Spleen (tissue), 11 donors: ENCODE results near the gene EFCAB13. TPM values are rescaled to one million over a fixed set of nuclear protein-coding genes. Genes with fewer than 3 reads are reported as not detected.

Experiments
- DNase-seq: peaks from one replicate; pipeline ENCODE4 v3.0.0-alpha.2; 2020
- H3K27ac ChIP-seq, 8 donors: fragments of 200-600 bp; sonication (generic) in 7 of 8; 1 replicate in 4 of 8; 2 replicates in 4 of 8; pipeline versions ENCODE4 v1.5.0 to v1.8.0; 2016 to 2021; ENCODE audit warnings: inconsistent platforms in 4 of 8, mild to moderate bottlenecking in 4 of 8, moderate library complexity in 1 of 8
- H3K27me3 ChIP-seq, 7 donors: fragments of 200-600 bp; sonication (generic) in 6 of 7; replicated peaks in 1 of 7; 1 replicate in 4 of 7; 2 replicates in 3 of 7; pipeline versions ENCODE4 v1.5.0 to v1.8.0; 2016 to 2021; ENCODE audit warnings: inconsistent platforms in 3 of 7, mild to moderate bottlenecking in 1 of 7
- H3K36me3 ChIP-seq, 6 donors: fragments of 200-600 bp; sonication (generic) in 5 of 6; 1 replicate in 4 of 6; 2 replicates in 2 of 6; pipeline versions ENCODE4 v1.5.0 to v1.8.0; 2016 to 2021; ENCODE audit warnings: inconsistent platforms in 2 of 6
- H3K4me1 ChIP-seq, 6 donors: fragments of 200-600 bp; sonication (generic) in 5 of 6; 1 replicate in 3 of 6; 2 replicates in 3 of 6; pipeline versions ENCODE4 v1.5.0 to v1.8.0; 2016 to 2021; ENCODE audit warnings: inconsistent platforms in 3 of 6
- H3K4me3 ChIP-seq, 8 donors: fragments of 200-600 bp; sonication (generic) in 7 of 8; 1 replicate in 4 of 8; 2 replicates in 4 of 8; pipeline versions ENCODE4 v1.5.0 to v1.8.0; 2016 to 2021; ENCODE audit warnings: inconsistent platforms in 4 of 8, mild to moderate bottlenecking in 4 of 8, moderate library complexity in 2 of 8
- H3K9me3 ChIP-seq, 8 donors: fragments of 200-600 bp; sonication (generic) in 7 of 8; 1 replicate in 4 of 8; 2 replicates in 4 of 8; pipeline versions ENCODE4 v1.5.0 to v1.8.0; 2016 to 2021; ENCODE audit warnings: inconsistent platforms in 4 of 8
- CTCF ChIP-seq, 11 experiments: fragments of 200-600 bp in 7 of 11; fragments of 450-650 bp in 4 of 11; sonication (generic) in 4 of 11; IDR thresholded peaks in 8 of 11; conservative IDR thresholded peaks in 3 of 11; 1 replicate in 7 of 11; 2 replicates in 4 of 11; pipeline versions ENCODE4 v1.4.0 to v1.8.0; 2016 to 2021; ENCODE audit warnings: antibody characterized with exemption in 11 of 11, inconsistent platforms in 4 of 11, mild to moderate bottlenecking in 1 of 11
- POLR2A ChIP-seq, 3 donors: fragments of 450-650 bp; IDR thresholded peaks; one replicate each; pipeline ENCODE4 v1.5.1; 2017; ENCODE audit warnings: antibody characterized with exemption in 3 of 3, mild to moderate bottlenecking in 1 of 3
- POLR2AphosphoS5 ChIP-seq, 3 donors: sonication (generic); formaldehyde crosslinking; IDR thresholded peaks; one replicate each; pipeline ENCODE4 v1.5.1; 2017; ENCODE audit warnings: antibody characterized with exemption in 3 of 3
- WGBS, 5 donors: extraction: QIAGEN DNeasy Blood & Tissue Kit in 3 of 5; methylation state at CpG; one replicate each; pipeline versions ENCODE4 v1.1.5 to v1.1.7; 2013 to 2018; 5-methylcytosine and 5-hydroxymethylcytosine counted together
- intact Hi-C: fragments of 100-400 bp; cut with DNase I; formaldehyde crosslinking; loops from one replicate; pipeline ENCODE4 v1.15.0; 2023; ENCODE audit warnings: low total_unique reads
- polyA plus RNA-seq, 3 donors: library from polyadenylated mRNA; stranded (reverse); fragments of 200-250 nt; gene quantifications; one replicate each; pipeline ENCODE4 v1.2.1, GENCODE V29; 2013
- total RNA-seq, 7 donors: library from RNA; depleted of rRNA in 3 of 7; stranded (reverse); fragments of >200 nt in 3 of 7; fragmentation: NEBNext Ultra II Directional in 4 of 7; extraction: Animal tissue kit (Norgen Biotek cat#: 25700) in 4 of 7; gene quantifications; one replicate each; pipeline versions ENCODE4 v1.1.0 to v1.2.1, GENCODE V29; 2016 to 2021
- donor health status: healthy with polysubstance abuse.
- donor health status: DM: no; HTN: no; CAD: no; lungs with moderate emphysema.
- donor health status: DM: no; HTN: no; CAD: no.
- donor health status: Bipolar disorder and iron deficiency.
- donor health status: healthy.
- donor health status: DM: no; HTN: no; CAD: no.
- donor health status: DM: yes; HTN: yes; CAD: no.

The EFCAB13 gene
- total and polyA plus RNA-seq, 10 donors: 1.4 to 18.6 (median 12.4) TPM

- DNase-seq: no peak
- Histone ChIP-seq H3K4me1 (peaks cover 0 to 5% (median 3%) of the 10 kb centered on the region in 6 donors), H3K9me3 (peaks cover 0 to 16% (median 5%) of the 10 kb centered on the region in 8 donors), H3K4me3 (no peak overlapping the region), H3K27ac (no peak overlapping the region), H3K36me3 (peaks cover 0 to 11% (median 0%) of the 10 kb centered on the region in 6 donors), H3K27me3 (no peaks in the 10 kb centered on the region)
- intact Hi-C loops: no loop called here
- WGBS, 5 donors: 74 to 93% (median 91%) methylated on average over 10 to 13 of the region's 13 CpGs
- no peak for TF ChIP-seq POLR2A (IDR thresholded peaks at IDR 0.05)
- TF ChIP-seq POLR2AphosphoS5 (IDR thresholded peaks at IDR 0.05): no peak
- no peak for TF ChIP-seq CTCF (IDR thresholded peaks at IDR 0.05 in 8 of 11, conservative IDR thresholded peaks at IDR 0.05 in 3 of 11)
Observed at GRCh38 chr17:47299239-47299910, 24.4 kb upstream of the EFCAB13 start.

DNA sequence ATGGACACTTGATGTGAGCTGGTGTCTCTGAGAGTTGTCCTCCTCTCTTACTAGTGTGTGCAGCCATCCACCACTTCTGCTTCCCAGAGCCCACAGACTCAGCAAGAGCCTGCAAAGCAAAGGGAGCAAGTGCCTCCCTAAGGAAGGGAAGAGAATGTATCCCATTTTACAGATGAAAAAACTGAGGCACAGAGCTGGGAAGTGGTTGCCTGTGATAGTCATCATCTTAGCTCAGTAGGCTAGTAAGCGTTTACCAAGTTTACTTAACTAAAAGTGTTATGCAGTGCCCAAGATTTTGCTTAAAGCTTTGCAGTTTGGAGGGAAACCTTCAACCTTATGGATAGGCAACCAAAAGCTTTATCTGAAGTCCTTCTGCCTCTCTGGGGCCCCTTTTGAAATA, 23.0 kb upstream of the EFCAB13 start:
- no peaks in the 10 kb centered on the region for H3K27me3 ChIP-seq
- H3K4me1 ChIP-seq: peaks cover 0 to 10% (median 4%) of the 10 kb centered on the region in 6 donors
- intact Hi-C loops: no loop called here
- H3K9me3 ChIP-seq: peaks cover 0 to 16% (median 5%) of the 10 kb centered on the region in 8 donors
- TF ChIP-seq POLR2AphosphoS5 (IDR thresholded peaks at IDR 0.05) (no peak), CTCF (IDR thresholded peaks at IDR 0.05 in 8 of 11, conservative IDR thresholded peaks at IDR 0.05 in 3 of 11) (no peak)
- WGBS, 5 donors: 89 to 97% (median 92%) methylated on average over 1 of the region's 1 CpG
- H3K4me3 ChIP-seq: no peak overlapping the region
- H3K27ac ChIP-seq: no peak overlapping the region
- no peak for DNase-seq
- peaks cover 0 to 11% (median 0%) of the 10 kb centered on the region in 6 donors for H3K36me3 ChIP-seq

GRCh38 chr17:47301161-47301560, 22.6 kb upstream of the EFCAB13 start:
- whole genome bisulfite sequencing, 5 donors: 68 to 92% (median 81%) methylated on average over 3 of the region's 3 CpGs
- TF ChIP-seq CTCF (IDR thresholded peaks at IDR 0.05 in 8 of 11, conservative IDR thresholded peaks at IDR 0.05 in 3 of 11): no peak
- no peak for TF ChIP-seq POLR2AphosphoS5 (IDR thresholded peaks at IDR 0.05)
- TF ChIP-seq POLR2A (IDR thresholded peaks at IDR 0.05): no peak
- peaks cover 0 to 14% (median 5%) of the 10 kb centered on the region in 6 donors for H3K4me1 ChIP-seq
- intact Hi-C loops: no loop called here
- H3K9me3 ChIP-seq: peaks cover 0 to 16% (median 5%) of the 10 kb centered on the region in 8 donors
- no peaks in the 10 kb centered on the region for H3K27me3 ChIP-seq
- H3K4me3 ChIP-seq: no peak overlapping the region
- no peak overlapping the region for H3K27ac ChIP-seq
- DNase-seq: no peak
- peaks cover 0 to 11% (median 0%) of the 10 kb centered on the region in 6 donors for H3K36me3 ChIP-seq

- H3K4me3 ChIP-seq: no peak overlapping the region
- intact Hi-C loops: no loop called here
- H3K4me1 ChIP-seq: peaks cover 0 to 16% (median 6%) of the 10 kb centered on the region in 6 donors
- TF ChIP-seq POLR2A (IDR thresholded peaks at IDR 0.05) (no peak), POLR2AphosphoS5 (IDR thresholded peaks at IDR 0.05) (no peak), CTCF (IDR thresholded peaks at IDR 0.05 in 8 of 11, conservative IDR thresholded peaks at IDR 0.05 in 3 of 11) (no peak)
- H3K9me3 ChIP-seq: peaks cover 0 to 16% (median 5%) of the 10 kb centered on the region in 8 donors
- no peaks in the 10 kb centered on the region for H3K27me3 ChIP-seq
- H3K36me3 ChIP-seq: peaks cover 0 to 11% (median 0%) of the 10 kb centered on the region in 6 donors
- no peak overlapping the region for H3K27ac ChIP-seq
- 75 to 90% (median 83%) methylated on average over 2 of the region's 2 CpGs for WGBS, 5 donors
- no peak for DNase-seq
Observed at GRCh38 chr17:47301831-47302230, 21.9 kb upstream of the EFCAB13 start.
